ENCODE measurements around the gene FUNDC2.
"Not testable (repeated sequence)": the region's sequence is repeated elsewhere in the genome, so short reads cannot be mapped to it uniquely, and the experiment has no call there.

Gene FUNDC2

DNA sequence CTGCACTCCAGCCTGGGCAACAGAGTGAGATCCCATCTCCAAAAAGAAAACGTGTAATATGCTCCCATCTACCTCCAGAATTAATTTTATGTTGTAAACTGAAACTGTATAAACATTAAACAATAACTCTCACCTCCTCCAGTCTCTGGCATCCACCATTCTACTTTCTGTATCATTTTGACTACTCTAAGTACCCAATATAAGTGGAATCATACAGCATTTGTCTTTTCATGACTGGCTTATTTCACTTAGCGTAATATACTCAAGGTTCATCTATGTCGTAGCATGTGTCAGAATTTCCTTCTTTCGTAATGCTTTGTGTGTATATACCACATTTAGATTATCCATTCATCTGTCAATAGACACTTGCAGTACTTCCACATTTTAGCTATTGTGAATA lies 24.8 kb upstream of the FUNDC2 start:
- TF ChIP-seq, protein P1, sequence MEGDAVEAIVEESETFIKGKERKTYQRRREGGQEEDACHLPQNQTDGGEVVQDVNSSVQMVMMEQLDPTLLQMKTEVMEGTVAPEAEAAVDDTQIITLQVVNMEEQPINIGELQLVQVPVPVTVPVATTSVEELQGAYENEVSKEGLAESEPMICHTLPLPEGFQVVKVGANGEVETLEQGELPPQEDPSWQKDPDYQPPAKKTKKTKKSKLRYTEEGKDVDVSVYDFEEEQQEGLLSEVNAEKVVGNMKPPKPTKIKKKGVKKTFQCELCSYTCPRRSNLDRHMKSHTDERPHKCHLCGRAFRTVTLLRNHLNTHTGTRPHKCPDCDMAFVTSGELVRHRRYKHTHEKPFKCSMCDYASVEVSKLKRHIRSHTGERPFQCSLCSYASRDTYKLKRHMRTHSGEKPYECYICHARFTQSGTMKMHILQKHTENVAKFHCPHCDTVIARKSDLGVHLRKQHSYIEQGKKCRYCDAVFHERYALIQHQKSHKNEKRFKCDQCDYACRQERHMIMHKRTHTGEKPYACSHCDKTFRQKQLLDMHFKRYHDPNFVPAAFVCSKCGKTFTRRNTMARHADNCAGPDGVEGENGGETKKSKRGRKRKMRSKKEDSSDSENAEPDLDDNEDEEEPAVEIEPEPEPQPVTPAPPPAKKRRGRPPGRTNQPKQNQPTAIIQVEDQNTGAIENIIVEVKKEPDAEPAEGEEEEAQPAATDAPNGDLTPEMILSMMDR (IDR thresholded peaks at IDR 0.05; ENCODE audit: control extremely low read depth, extremely low read depth, low read depth, missing control alignments) = no peak
- no peak for DNase-seq (ENCODE audit: extremely low spot score)
- ChIA-PET CTCF (no interaction called here), POLR2A (no interaction called here)

- ChIA-PET CTCF (interaction anchor here (1.2 to 1.4 kb wide), 2 partner anchors 14 to 17 kb away, joined by 3 read pairs; no protein-coding TSS in a partner anchor), POLR2A (no interaction called here)
- TF ChIP-seq, protein P1 (IDR thresholded peaks at IDR 0.05; ENCODE audit: control extremely low read depth, extremely low read depth, low read depth, missing control alignments) = no peak
- DNase-seq (ENCODE audit: extremely low spot score) = no peak
Measured at GRCh38 chrX:155005190-155005589, 21.5 kb upstream of the FUNDC2 start.

- CTCF ChIA-PET; POLR2A ChIA-PET; DNase-seq (ENCODE audit: extremely low spot score): not testable (repeated sequence)
Measured at GRCh38 chrX:155006379-155006778, 20.3 kb upstream of the FUNDC2 start.

- POLR2A ChIA-PET; DNase-seq (ENCODE audit: extremely low spot score): not testable (repeated sequence)
- CTCF ChIA-PET = interaction anchor here (0.8 kb wide), 1 partner anchor 11 kb away, joined by 3 read pairs; no protein-coding TSS in a partner anchor
Measured at GRCh38 chrX:155006913-155007671, 19.6 kb upstream of the FUNDC2 start.

GRCh38 chrX:155008578-155008977 lies 18.1 kb upstream of the FUNDC2 start:
- POLR2A ChIA-PET; DNase-seq (ENCODE audit: extremely low spot score); CTCF ChIA-PET: not testable (repeated sequence)

- ChIA-PET CTCF (no interaction called here), POLR2A (no interaction called here)
Measured at GRCh38 chrX:155009994-155010472, 16.6 kb upstream of the FUNDC2 start.

DNA sequence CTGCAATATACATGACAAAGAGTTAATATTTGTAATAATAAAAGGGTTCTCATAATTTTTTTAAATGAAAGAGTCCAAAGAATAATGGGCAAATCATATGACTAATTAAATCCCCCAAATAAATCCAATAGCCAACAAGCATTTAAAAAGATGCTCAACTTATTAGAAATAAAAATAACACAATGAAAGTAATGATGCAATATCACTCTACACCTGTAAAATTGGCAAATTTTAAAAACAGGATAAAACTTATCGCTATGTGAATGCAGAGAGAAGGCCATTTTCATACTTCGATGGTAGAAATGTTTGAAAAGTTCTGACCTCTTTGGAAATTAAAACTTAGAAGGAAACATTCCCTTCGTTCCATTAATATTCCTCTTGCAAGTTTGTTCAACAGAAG lies 6.1 kb upstream of the FUNDC2 start:
- DNase-seq (ENCODE audit: extremely low spot score) = no peak
- TF ChIP-seq, protein P1 (IDR thresholded peaks at IDR 0.05; ENCODE audit: control extremely low read depth, extremely low read depth, low read depth, missing control alignments) = no peak
- POLR2A ChIA-PET = no interaction called here
- CTCF ChIA-PET = no interaction called here

More at GRCh38 chrX:155009994-155010472, 16.6 kb upstream of the FUNDC2 start:
- TF ChIP-seq, protein P1 (IDR thresholded peaks at IDR 0.05; ENCODE audit: control extremely low read depth, extremely low read depth, low read depth, missing control alignments) = no peak
- DNase-seq (ENCODE audit: extremely low spot score) = no peak

DNA sequence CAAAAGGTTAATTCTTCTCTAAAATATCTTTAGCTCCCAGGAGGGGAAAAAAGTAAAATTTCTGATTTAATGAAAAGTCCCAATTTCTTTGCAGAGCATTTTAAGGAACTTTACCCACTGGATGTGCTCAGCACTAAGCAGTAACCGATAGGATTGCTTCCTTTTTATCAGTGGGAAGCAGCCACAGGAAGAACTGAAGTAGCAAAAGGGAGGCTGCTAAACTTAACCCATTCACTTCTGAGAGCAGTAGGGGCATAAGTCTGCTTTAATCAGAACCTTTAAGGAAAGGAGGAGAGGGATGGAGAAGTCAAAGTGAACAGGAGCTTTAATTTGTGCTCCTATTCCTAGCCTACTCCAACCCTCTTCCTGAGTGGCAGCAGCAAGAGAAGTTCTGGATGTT lies 4.1 kb upstream of the FUNDC2 start, which contains the start of gene F8:
TSS of gene F8 (minus strand) at position 139 of the 400 bp plus-strand sequence. CDS start 171 bp downstream, outside the sequence.
- ChIA-PET POLR2A (no interaction called here), CTCF (interaction anchor here (1.0 kb wide), 1 partner anchor 34 kb away, joined by 3 read pairs; no protein-coding TSS in a partner anchor)
- TF ChIP-seq, protein P1 (IDR thresholded peaks at IDR 0.05; ENCODE audit: control extremely low read depth, extremely low read depth, low read depth, missing control alignments) = no peak
- no peak for DNase-seq (ENCODE audit: extremely low spot score)

Measured in GM10248 (cell line).